Measurements from ENCODE around the gene KCNQ4.

KCNQ4 gene

DNA sequence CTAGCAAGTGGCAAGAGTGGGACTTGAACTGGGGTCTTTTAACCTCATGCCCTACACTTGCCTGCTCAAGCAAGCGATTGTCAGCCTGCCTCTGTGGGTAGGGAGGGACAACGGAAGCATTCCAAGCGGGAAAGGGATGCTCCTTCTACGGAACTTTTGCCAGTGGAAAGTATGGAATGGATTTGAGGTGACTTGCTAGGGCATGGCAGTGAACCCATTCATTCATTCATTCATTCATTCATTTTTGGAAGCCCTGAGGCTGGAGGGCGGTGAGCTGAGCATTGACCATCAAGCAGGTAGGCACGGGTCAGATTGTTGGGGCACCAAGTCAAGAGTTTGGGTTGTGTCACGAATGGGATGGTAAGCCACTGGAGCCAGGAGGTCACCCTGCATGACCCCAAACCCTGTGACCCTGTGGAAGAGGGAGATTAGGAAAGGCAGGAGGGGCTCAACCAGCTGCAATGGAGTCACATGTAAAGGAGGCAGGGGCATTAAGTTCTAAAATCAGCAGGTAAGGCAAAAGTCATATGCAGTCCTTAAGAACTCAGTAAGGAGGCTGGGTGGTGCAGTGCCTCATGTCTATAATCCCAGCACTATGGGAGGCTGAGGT, 90.4 kb downstream of the KCNQ4 start:
- H3K4me3 ChIP-seq (ENCODE audit: low read depth, low read length): no peak overlapping the region
- H3K4me1 ChIP-seq (ENCODE audit: control insufficient read depth, insufficient read depth, low read length): peaks cover 4% of the 10 kb centered on the region; the same call in 1 of the 2 replicates
- no peak overlapping the region for H3K9ac ChIP-seq (ENCODE audit: low read depth, low read length)
- H3K9me3 ChIP-seq (ENCODE audit: control insufficient read depth, insufficient read depth, low read length): no peaks in the 10 kb centered on the region
- no peaks in the 10 kb centered on the region for H3K27me3 ChIP-seq (ENCODE audit: control insufficient read depth, insufficient read depth, low read length)
- no peaks in the 10 kb centered on the region for H3K36me3 ChIP-seq (ENCODE audit: control insufficient read depth, insufficient read depth, low read length)
- no peak overlapping the region for H3K27ac ChIP-seq (ENCODE audit: low read depth, low read length)

DNA sequence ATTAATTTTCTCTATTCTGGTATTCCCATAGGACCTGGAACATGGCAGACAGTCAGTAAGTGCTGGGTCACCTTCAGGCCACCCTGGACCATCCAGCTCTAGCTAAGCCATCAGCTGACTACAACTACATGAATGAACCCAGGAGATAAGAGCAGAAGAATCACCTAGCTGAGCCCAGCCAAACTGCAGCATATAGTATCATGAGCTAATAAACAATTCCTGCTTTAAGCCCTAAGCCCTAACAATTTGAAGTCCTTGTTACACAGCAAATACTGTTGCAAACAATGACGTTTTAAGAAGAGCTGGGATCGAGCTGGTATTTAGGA, 92.8 kb downstream of the KCNQ4 start:
- H3K4me1 ChIP-seq (ENCODE audit: control insufficient read depth, insufficient read depth, low read length): peaks cover 8% of the 10 kb centered on the region; the same call in 1 of the 2 replicates
- H3K27me3 ChIP-seq (ENCODE audit: control insufficient read depth, insufficient read depth, low read length): 0 out of 2 replicates have a peak, but pooled peaks cover 3% of the 10 kb centered on the region
- no peak overlapping the region for H3K9ac ChIP-seq (ENCODE audit: low read depth, low read length)
- H3K9me3 ChIP-seq (ENCODE audit: control insufficient read depth, insufficient read depth, low read length): no peaks in the 10 kb centered on the region
- no peak overlapping the region for H3K4me3 ChIP-seq (ENCODE audit: low read depth, low read length)
- no peak overlapping the region for H3K27ac ChIP-seq (ENCODE audit: low read depth, low read length)
- no peaks in the 10 kb centered on the region for H3K36me3 ChIP-seq (ENCODE audit: control insufficient read depth, insufficient read depth, low read length)

DNA sequence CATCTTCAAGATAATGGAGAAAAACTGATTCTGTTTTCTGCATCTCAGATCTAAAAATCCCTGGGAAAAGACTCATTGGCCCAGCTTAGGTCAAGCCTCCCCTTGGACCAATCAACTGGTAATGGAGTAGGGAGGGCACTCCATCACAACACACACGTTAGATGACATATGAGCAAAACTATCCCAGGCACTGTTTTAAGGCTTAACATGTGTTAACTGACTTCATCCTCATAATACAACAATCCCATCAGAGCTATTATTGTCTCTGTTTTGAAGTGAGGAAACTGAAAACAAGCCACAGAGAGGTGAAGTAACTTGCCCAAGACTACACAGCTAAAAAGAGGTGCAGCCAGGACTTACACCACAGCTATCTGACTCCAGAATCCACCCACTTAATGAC, 93.3 kb downstream of the KCNQ4 start:
- H3K4me1 ChIP-seq (ENCODE audit: control insufficient read depth, insufficient read depth, low read length): peaks cover 8% of the 10 kb centered on the region; the same call in 1 of the 2 replicates
- no peak overlapping the region for H3K27ac ChIP-seq (ENCODE audit: low read depth, low read length)
- H3K27me3 ChIP-seq (ENCODE audit: control insufficient read depth, insufficient read depth, low read length): 0 out of 2 replicates have a peak, but pooled peaks cover 3% of the 10 kb centered on the region
- H3K36me3 ChIP-seq (ENCODE audit: control insufficient read depth, insufficient read depth, low read length): no peaks in the 10 kb centered on the region
- no peak overlapping the region for H3K4me3 ChIP-seq (ENCODE audit: low read depth, low read length)
- no peak overlapping the region for H3K9ac ChIP-seq (ENCODE audit: low read depth, low read length)
- H3K9me3 ChIP-seq (ENCODE audit: control insufficient read depth, insufficient read depth, low read length): no peaks in the 10 kb centered on the region

DNA sequence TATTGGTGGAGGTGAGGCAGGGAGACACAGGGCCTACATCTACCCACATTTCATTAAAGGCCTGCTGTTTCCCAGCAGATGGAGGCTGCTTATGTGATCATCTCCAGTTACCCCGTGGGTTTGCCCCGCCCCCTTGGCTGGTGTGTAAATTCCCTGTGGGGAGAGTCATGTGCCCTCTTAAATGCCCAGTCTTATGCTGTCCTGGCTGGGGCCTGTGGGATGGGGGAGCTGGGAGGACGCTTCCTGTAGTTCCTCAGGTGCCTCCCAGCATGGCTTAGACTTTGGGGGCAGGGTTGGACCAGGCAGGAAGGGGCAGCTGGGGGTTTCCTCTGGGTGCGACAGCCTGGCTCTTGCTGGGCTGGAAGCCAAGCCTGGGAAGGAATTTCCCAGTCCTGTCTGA, 94.1 kb downstream of the KCNQ4 start:
- Histone ChIP-seq H3K4me3 (ENCODE audit: low read depth, low read length) (no peak overlapping the region), H3K27ac (ENCODE audit: low read depth, low read length) (no peak overlapping the region), H3K27me3 (ENCODE audit: control insufficient read depth, insufficient read depth, low read length) (0 out of 2 replicates have a peak, but pooled peaks cover 3% of the 10 kb centered on the region), H3K9ac (ENCODE audit: low read depth, low read length) (no peak overlapping the region), H3K9me3 (ENCODE audit: control insufficient read depth, insufficient read depth, low read length) (no peaks in the 10 kb centered on the region), H3K4me1 (ENCODE audit: control insufficient read depth, insufficient read depth, low read length) (peaks cover 8% of the 10 kb centered on the region; the same call in 1 of the 2 replicates), H3K36me3 (ENCODE audit: control insufficient read depth, insufficient read depth, low read length) (no peaks in the 10 kb centered on the region)

DNA sequence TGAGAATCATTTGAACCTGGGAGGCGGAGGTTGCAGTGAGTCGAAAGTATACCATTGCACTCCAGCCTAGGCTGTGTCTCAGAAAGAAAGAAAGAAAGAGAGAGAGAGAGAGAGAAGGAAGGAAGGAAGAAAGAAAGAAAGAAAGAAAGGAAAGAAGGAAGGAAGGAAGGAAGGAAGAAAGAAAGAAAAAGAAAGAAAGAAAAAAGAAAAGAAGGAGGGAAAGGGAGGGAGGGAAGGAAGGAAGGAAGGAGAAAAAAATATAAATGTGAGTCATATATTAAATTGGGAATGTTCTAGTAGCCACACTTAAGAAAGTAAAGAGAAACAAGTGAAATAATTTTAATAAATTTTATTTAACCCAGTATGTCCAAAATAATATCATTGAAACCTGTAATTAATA, 95.3 kb downstream of the KCNQ4 start:
- H3K36me3 ChIP-seq (ENCODE audit: control insufficient read depth, insufficient read depth, low read length): no peaks in the 10 kb centered on the region
- H3K27ac ChIP-seq (ENCODE audit: low read depth, low read length): no peak overlapping the region
- H3K9me3 ChIP-seq (ENCODE audit: control insufficient read depth, insufficient read depth, low read length): no peaks in the 10 kb centered on the region
- no peak overlapping the region for H3K4me3 ChIP-seq (ENCODE audit: low read depth, low read length)
- no peak overlapping the region for H3K9ac ChIP-seq (ENCODE audit: low read depth, low read length)
- peaks cover 12% of the 10 kb centered on the region for H3K27me3 ChIP-seq (ENCODE audit: control insufficient read depth, insufficient read depth, low read length)
- peaks cover 8% of the 10 kb centered on the region; the same call in 1 of the 2 replicates for H3K4me1 ChIP-seq (ENCODE audit: control insufficient read depth, insufficient read depth, low read length)

DNA sequence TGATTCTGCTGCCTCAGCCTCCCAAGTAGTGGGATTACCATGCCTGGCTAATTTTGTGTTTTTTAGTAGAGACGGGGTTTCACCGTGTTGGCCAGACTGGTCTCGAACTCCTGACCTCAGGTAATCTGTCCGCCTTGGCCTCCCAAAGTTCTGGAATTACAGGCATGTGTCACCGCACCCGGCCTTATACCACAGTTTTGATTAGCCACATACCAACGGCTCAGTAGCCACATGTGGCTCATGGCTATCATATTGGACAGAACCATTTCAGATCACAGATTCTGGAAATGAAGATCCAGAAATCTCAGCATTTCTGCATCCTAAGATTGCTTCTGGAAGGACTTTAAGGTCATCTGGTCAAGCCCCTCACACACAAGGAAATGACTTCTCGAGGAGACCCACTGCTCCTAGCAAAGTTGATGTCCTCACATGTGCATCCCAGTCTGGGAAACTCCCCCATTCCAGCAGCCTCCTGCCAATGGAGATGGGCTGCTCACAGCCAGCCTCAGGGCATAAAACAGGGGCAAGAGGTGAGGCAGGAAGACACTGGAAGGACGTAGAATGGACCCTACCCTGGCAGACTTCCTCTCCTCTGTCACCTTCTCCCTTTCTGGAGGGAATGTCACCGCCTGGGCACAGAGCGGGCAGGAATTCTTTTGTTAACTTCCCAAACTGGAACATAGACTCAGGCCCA, 96.0 kb downstream of the KCNQ4 start:
- no peak overlapping the region for H3K27ac ChIP-seq (ENCODE audit: low read depth, low read length)
- H3K9ac ChIP-seq (ENCODE audit: low read depth, low read length): no peak overlapping the region
- no peaks in the 10 kb centered on the region for H3K9me3 ChIP-seq (ENCODE audit: control insufficient read depth, insufficient read depth, low read length)
- no peak overlapping the region for H3K4me3 ChIP-seq (ENCODE audit: low read depth, low read length)
- H3K27me3 ChIP-seq (ENCODE audit: control insufficient read depth, insufficient read depth, low read length): peaks cover 18% of the 10 kb centered on the region
- H3K36me3 ChIP-seq (ENCODE audit: control insufficient read depth, insufficient read depth, low read length): no peaks in the 10 kb centered on the region
- H3K4me1 ChIP-seq (ENCODE audit: control insufficient read depth, insufficient read depth, low read length): peaks cover 8% of the 10 kb centered on the region; the same call in 1 of the 2 replicates

DNA sequence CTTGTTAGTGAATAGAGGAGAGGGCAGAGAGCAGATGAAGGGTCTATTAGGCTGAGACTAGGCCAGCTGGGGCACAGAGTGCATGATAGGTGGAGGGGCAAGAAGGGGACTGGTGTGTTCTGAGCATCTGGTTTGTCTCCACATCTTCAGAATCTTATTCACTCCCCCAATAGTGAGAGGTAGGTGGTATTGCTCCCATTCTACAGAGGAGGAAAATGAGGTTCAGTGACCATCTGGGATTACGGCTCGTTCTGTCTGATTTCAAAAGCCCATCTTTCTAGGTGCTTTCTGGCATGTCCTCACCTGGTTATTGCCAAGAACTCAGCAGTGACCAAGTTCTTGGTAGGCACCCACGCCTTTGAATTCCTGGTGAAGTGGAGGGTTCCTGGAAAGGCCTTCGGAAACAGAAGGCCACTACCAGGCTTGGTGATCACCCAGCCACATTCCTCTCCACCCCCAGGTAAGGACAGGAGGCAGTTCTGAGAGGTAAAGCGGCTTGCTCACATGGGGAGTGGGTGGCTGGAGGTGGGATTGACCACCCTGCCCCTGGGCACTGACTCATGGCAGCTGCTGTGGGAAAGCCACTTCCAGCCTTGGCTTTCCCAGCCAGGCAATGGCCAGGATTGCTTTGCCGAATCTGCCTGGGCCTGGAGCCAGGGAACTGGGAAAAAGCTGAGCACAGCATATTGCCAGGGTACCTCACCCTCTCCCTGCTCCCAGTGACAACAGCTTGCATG, 97.4 kb downstream of the KCNQ4 start:
- H3K4me1 ChIP-seq (ENCODE audit: control insufficient read depth, insufficient read depth, low read length): peaks cover 8% of the 10 kb centered on the region; the same call in 1 of the 2 replicates
- H3K27me3 ChIP-seq (ENCODE audit: control insufficient read depth, insufficient read depth, low read length): peaks cover 21% of the 10 kb centered on the region
- H3K36me3 ChIP-seq (ENCODE audit: control insufficient read depth, insufficient read depth, low read length): no peaks in the 10 kb centered on the region
- no peak overlapping the region for H3K9ac ChIP-seq (ENCODE audit: low read depth, low read length)
- H3K9me3 ChIP-seq (ENCODE audit: control insufficient read depth, insufficient read depth, low read length): no peaks in the 10 kb centered on the region
- no peak overlapping the region for H3K27ac ChIP-seq (ENCODE audit: low read depth, low read length)
- no peak overlapping the region for H3K4me3 ChIP-seq (ENCODE audit: low read depth, low read length)

DNA sequence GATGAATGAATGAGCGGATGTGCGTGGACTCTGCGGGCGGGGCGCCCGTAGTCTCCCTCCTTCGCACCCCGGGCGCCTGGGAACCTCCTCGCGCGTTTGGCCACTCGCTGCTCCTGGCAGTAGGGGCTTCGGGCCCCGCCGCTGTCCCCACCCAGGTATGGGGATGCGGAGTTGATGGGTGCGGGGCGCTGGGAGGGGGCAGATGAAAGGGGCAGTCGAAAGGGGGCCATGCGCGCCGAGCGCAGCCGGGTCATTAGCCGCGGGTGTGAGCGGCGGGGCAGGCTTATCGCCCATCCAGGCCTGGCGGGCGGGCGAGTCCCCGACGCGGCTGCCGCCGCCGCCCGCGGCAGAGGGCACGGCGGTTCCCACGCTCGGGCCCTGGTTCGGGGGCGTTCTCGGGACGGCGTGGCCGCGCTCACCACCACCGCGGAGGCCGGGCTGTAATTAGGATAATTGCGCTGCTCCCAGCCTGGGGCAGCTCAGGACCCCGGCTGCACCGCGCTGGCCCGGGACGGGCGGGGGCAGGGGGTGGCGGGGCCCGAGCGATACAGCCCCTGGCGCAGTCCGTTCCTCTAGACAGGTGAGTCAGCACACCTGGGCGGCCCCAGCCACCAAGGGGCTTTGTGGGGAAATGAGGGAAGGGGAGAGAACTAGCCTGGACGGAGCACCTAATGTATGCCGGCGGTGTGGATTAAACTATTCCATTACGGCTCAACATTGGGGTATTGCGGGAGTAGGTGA, 100.6 kb downstream of the KCNQ4 start:
- H3K9ac ChIP-seq (ENCODE audit: low read depth, low read length): no peak overlapping the region
- peak overlapping the region; percentile 52; the same call in 1 of the 2 replicates for H3K4me3 ChIP-seq (ENCODE audit: low read depth, low read length)
- H3K9me3 ChIP-seq (ENCODE audit: control insufficient read depth, insufficient read depth, low read length): no peaks in the 10 kb centered on the region
- no peak overlapping the region for H3K27ac ChIP-seq (ENCODE audit: low read depth, low read length)
- H3K27me3 ChIP-seq (ENCODE audit: control insufficient read depth, insufficient read depth, low read length): peaks cover 21% of the 10 kb centered on the region
- 0 out of 2 replicates have a peak, but pooled peaks cover 4% of the 10 kb centered on the region for H3K4me1 ChIP-seq (ENCODE audit: control insufficient read depth, insufficient read depth, low read length)
- no peaks in the 10 kb centered on the region for H3K36me3 ChIP-seq (ENCODE audit: control insufficient read depth, insufficient read depth, low read length)

DNA sequence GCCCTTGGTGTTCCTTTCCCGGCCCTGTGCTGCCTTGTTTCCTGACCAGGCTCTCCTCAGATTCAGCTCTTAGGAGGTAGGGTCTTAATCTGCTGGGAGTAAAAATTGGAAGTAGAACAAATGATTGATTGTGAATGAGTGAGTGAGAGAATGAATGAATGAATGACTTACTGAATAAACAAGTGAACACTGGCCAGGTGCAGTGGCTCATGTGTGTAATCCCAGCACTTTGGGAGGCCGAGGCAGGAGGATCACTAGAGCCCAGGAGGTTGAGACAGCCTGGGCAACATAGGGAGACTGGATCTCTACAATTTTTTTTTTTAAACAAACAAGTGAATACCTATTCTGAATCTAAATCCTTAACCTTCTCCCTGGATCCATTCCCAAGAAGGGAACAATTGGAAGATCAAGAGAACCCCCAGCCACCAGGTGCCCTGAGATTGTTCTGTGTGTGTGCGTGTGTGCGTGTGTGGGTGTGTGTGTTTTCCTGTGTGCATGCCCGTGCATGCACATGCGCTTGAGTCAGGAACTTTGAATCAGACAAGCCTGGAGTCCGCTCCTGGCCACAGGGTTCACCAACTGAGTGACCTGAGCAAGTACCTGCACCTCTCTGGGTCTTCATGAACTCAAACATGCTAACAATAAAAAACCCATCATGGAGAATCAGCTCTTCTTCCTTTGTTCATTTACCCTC, 102.9 kb downstream of the KCNQ4 start:
- H3K9me3 ChIP-seq (ENCODE audit: control insufficient read depth, insufficient read depth, low read length): no peaks in the 10 kb centered on the region
- H3K36me3 ChIP-seq (ENCODE audit: control insufficient read depth, insufficient read depth, low read length): no peaks in the 10 kb centered on the region
- H3K4me1 ChIP-seq (ENCODE audit: control insufficient read depth, insufficient read depth, low read length): no peaks in the 10 kb centered on the region
- H3K27ac ChIP-seq (ENCODE audit: low read depth, low read length): no peak overlapping the region
- no peak overlapping the region for H3K4me3 ChIP-seq (ENCODE audit: low read depth, low read length)
- H3K9ac ChIP-seq (ENCODE audit: low read depth, low read length): no peak overlapping the region
- H3K27me3 ChIP-seq (ENCODE audit: control insufficient read depth, insufficient read depth, low read length): peaks cover 18% of the 10 kb centered on the region

DNA sequence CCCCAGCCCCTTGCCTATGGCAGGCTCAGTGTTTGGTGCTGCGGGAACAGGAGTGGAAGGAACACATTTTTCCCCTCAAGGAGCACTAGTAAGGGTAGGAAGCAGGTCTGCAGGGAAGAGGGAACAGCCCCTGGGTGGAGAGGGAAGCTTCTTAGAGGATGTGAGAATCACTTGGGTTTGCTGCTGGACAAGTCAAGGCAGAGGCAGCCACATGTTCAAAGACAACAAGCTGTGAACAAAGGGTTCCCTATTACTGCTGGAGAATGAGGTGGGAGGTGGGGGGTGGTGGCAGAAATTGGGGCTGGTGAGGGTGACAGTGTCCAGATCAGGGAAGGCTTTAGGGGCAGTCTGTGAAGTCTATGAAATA, 103.4 kb downstream of the KCNQ4 start:
- Histone ChIP-seq H3K9me3 (ENCODE audit: control insufficient read depth, insufficient read depth, low read length) (no peaks in the 10 kb centered on the region), H3K4me1 (ENCODE audit: control insufficient read depth, insufficient read depth, low read length) (no peaks in the 10 kb centered on the region), H3K27me3 (ENCODE audit: control insufficient read depth, insufficient read depth, low read length) (peaks cover 18% of the 10 kb centered on the region), H3K27ac (ENCODE audit: low read depth, low read length) (no peak overlapping the region), H3K4me3 (ENCODE audit: low read depth, low read length) (no peak overlapping the region), H3K9ac (ENCODE audit: low read depth, low read length) (no peak overlapping the region), H3K36me3 (ENCODE audit: control insufficient read depth, insufficient read depth, low read length) (no peaks in the 10 kb centered on the region)
